NCI-H1436 treated with DMSO at 0.1 percent for 48 hours (cell line): ENCODE results near the gene MOXD1.
"Not testable (repeated sequence)": the region's sequence is repeated elsewhere in the genome, so short reads cannot be mapped to it uniquely, and the experiment has no call there.

Experiments
- DNase-seq: peaks from one replicate; lab custom pipeline; 2025; lab: John Stamatoyannopoulos, UW

MOXD1 gene

GRCh38 chr6:132351986-132352385 lies 49.3 kb downstream of the MOXD1 start:
- DNase-seq = not testable (repeated sequence)

DNA sequence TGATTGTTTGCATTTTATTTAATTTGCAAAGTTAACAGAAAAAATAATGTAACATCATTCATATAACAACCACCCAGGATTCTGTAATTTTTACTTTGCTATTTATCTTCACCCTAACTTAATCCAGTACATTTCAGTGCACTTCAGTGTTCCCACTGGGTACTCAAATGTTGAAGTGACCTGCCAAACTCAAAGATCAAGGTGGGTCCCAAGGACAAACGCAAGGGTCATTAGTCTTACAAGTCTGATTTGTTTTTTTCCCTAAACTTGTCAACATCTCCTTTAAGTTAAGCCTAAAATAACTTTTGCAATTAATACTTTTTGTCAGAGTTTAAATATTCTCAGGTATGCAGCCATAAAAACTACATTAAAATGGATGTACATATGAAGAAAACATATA lies 53.0 kb downstream of the MOXD1 start:
- DNase-seq = no peak

DNA sequence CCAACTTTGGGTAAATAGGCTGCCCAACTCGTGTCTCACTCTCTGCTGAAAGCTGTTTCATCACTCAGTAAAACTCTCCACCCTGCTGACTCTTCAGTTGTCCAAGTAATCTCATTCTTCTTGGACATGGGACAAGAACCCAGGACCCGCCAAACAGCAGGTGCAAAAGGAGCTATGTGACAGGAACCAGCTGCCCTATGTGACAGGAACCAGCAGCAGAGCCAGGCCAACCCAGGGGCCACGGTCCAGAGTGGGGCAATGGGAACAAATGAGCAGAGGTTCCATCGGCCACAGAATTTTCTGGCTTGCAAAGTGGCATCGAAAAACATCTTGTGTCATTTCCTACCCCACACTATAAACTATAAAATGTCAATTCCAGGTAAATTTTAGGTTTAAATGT lies 56.5 kb downstream of the MOXD1 start:
- no peak for DNase-seq

GRCh38 chr6:132341646-132342045 lies 59.6 kb downstream of the MOXD1 start:
- no peak for DNase-seq

GRCh38 chr6:132334521-132334885 lies 66.8 kb downstream of the MOXD1 start:
- no peak for DNase-seq

DNA sequence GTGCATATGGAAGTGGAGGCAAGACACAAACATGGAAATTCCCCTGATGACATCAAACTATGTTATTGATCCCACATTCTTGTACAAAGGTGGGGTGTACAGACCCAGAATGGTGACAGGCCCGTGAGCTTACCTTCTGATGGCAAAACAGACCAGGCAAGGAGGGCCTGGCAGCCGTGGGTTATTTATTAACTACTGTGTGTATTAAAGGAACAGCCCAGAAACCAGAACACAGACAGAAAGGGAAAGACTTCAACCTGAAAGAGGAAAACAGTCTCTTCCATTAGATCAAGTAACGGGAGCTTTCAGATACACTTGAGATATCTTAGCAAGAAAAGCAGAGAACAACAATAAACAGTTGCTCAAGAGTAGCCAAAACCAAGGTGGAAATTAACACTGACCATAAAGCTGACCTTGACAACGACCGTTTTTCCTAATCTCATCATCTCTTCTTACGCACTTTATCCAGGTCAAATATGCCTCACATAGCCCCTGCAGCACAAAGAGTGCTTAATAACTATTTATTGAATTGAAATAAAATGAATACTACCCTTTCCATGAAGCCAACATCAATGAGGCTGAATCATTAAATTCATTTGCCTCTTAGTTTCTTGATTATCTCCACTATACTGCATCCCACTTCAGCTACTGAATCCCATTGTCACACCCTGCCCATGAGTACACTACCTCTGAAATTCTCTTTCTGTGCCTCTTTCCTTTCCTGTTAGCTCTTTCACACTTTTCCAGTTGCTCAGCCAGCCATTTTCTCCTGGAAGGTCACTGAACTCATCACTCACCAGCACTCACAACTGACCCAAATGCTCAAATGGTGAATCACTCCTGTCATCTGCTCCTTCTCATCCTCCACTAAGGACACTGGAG lies 67.4 kb downstream of the MOXD1 start:
- DNase-seq = no peak

GRCh38 chr6:132330759-132331158 lies 70.5 kb downstream of the MOXD1 start:
- DNase-seq = no peak

- no peak for DNase-seq
Measured at GRCh38 chr6:132322398-132322797, 78.9 kb downstream of the MOXD1 start.

DNA sequence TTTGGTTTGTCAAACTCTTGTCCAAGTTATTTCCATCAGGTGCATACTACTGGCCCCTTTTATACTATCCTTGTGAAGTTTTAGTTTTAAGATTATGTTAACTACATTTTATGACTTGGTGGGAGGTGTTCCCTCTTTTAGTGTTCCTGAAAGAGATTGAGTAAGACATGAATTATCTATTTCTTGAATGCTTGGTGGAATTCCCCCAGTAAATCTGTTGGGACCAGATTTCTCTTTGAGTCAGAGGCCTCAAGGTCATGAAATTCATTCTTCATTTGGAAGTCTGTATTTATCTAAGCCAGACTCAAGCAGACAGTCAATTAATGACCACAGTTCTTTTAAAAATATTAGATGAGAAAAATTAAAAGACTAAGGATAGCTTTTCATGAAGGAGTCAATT lies 81.3 kb downstream of the MOXD1 start:
- no peak for DNase-seq

GRCh38 chr6:132316970-132317369 lies 84.3 kb downstream of the MOXD1 start:
- no peak for DNase-seq

DNA sequence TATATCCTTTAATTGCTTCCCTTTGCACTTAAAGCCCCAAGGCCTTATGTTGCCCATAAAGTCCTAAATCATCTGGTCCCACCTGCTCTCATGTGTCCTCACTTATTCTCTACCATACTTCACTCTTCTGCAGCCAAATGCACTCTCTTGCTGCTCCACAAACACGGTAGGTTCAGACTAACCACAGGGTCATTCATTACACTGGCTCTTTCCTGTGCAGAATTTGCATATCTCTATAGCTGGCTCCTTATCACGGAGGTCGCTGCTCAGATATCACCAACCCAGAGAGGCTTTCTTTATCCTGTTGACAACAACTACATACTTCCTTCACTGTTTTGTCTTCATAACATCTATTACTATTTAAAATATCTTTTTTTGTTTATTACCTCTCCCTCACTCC lies 86.8 kb downstream of the MOXD1 start:
- no peak for DNase-seq

DNA sequence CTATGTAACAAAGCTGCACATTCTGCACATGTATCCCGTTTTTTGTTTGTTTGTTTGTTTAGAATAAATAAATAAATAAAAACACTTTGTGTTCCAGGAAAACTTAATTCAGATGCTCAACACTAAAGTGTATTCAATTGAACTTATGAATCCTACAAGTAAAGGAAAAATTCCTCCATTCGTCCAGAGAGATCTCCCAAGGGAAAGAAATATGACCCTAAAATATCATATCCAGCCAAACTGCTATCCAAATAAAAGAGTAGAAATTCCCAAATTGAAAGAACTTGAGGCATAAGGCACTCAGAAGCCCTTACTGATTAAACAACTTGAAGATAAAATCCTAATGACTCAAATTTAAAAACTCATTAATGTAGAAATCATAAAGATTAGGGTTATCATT lies 90.4 kb downstream of the MOXD1 start:
- no peak for DNase-seq

DNA sequence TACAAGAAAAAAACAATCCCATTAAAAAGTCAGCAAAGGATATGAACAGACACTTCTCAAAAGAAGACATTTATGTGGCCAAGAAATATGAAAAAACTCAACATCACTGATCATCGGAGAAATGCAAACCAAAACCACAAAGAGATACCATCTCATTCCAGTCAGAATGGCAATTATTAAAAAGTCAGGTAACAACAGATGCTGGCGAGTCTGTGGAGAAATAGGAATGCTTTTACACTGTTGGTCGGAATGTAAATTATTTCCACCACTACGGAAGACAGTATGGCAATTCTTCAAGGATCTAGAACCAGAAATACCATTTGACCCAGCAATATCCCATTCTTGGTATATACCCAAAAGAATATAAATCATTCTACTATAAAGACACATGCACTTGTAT lies 91.1 kb downstream of the MOXD1 start:
- not testable (repeated sequence) for DNase-seq

- DNase-seq = no peak
Measured at GRCh38 chr6:132304891-132305305, 96.4 kb downstream of the MOXD1 start.

DNA sequence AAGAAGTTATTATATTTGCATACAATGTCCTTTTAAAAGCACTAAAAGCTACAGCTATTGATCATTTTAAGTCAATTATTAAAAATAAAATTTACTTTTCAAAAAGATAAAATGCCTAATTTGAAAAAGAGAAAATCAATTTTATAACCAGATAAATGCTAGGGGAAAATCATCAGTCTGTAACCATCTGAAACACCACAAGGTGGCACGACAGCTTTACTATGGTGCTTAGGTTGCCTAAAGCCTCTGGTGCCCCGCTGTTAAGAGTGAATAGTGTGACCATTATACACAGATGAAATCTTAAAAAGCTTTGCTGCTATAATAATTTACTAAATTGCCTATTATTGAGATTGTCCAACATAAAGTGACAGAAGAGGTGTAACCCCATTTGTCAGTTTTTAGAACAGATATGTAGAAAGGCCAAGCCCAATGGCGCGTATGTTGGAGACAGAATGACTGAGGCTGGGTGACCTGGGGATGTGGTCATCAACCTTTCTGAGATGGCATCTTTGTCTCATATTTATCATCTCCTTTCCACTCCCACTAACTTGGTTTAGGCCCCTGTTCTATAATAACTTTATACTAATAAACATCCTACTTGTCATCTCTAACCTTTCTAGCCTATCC lies 100.8 kb downstream of the MOXD1 start:
- DNase-seq = no peak

DNA sequence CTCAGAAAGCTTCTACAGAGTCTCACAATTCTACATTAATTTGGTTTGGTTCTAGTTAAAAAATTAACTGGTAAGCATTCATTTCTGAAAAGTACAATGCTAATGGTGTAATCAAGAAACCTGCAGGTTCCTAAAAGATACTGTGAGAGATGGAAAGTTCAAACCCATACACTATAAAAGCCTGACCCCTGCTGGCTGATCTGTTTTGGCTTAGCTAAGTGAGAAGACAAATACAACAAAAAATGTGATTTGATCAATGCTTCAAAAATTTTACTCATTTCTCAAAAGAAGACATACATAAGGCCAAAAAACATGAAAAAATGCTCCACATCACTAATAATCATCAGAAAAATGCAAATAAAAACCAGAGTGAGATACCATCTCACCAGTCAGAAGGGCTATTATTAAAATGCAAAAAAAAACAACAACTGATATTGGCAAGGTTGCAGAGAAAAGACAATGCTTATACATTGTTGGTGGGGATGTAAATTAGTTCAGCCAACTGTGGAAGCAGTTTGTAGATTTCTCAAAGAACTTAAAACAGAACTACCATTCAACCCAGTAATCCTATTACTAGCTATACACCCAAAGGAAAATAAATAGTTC lies 102.8 kb downstream of the MOXD1 start:
- DNase-seq = no peak

- DNase-seq = no peak
Measured at GRCh38 chr6:132289756-132290155, 111.5 kb downstream of the MOXD1 start.

- DNase-seq = no peak
Measured at GRCh38 chr6:132287101-132287500, 114.2 kb downstream of the MOXD1 start.

- DNase-seq = no peak
Measured at GRCh38 chr6:132286298-132287019, 114.8 kb downstream of the MOXD1 start.

DNA sequence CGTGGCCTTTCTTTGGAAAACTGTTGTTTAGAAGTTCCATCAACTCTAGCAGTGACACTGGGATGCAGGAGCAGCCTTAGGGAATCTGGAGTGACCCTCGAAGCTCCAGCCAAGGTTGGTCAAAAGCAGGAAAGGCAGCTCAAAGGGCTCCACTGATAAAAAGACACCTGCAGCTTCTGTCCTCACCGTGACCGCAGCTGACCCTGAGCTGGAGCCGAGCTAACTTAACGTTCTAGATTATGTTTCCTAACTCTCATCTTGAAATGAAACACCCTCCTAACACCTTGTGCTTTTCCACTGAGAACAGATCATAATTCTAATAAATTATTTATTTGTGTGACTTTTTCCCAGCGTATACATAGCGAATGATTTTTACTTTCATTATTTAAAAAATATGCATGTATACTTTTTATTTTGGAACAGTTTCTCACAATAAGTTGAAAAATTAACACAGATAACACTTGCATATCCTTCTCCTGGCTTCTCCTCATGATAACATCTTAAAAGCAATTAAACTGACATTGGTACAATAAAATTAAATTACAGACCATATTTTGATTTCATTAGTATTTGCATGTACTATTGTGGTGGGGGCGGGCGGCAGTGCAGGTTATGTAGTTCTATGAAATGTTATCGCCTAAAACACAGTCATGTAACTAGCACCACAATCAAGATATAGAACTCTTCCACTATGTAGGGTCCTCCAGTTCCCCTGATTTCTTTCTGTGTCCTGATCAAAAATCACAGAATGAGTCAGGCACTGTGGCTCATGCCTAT lies 116.1 kb downstream of the MOXD1 start:
- no peak for DNase-seq

GRCh38 chr6:132282696-132283095 lies 118.6 kb downstream of the MOXD1 start:
- no peak for DNase-seq

GRCh38 chr6:132280436-132280835 lies 120.8 kb downstream of the MOXD1 start:
- no peak for DNase-seq
